AML-193 (cell line): Measurements from ENCODE around the gene AHDC1.
"Not testable (repeated sequence)": the region's sequence is repeated elsewhere in the genome, so short reads cannot be mapped to it uniquely, and the experiment has no call there.

Experiments
- DNase-seq, 2 experiments: peaks; one replicate each; lab custom pipeline; 2025; lab: John Stamatoyannopoulos, UW

The AHDC1 gene

GRCh38 chr1:27551170-27551952 is 52.6 kb downstream of the AHDC1 start:
- no peak for DNase-seq

GRCh38 chr1:27550510-27551169 is 53.3 kb downstream of the AHDC1 start:
- DNase-seq = no peak

GRCh38 chr1:27549807-27550408 is 54.0 kb downstream of the AHDC1 start:
- DNase-seq = no peak

- DNase-seq = no peak
Observed at GRCh38 chr1:27548858-27549719, 54.9 kb downstream of the AHDC1 start.

GRCh38 chr1:27548136-27548853 is 55.6 kb downstream of the AHDC1 start:
- no peak for DNase-seq

GRCh38 chr1:27547220-27548116 is 56.5 kb downstream of the AHDC1 start:
- no peak for DNase-seq

GRCh38 chr1:27545876-27546275 is 58.1 kb downstream of the AHDC1 start:
- no peak for DNase-seq

- DNase-seq = no peak
Observed at GRCh38 chr1:27545271-27545670, 58.7 kb downstream of the AHDC1 start.

GRCh38 chr1:27544834-27545233 is 59.1 kb downstream of the AHDC1 start:
- no peak for DNase-seq

- DNase-seq = no peak
Observed at GRCh38 chr1:27543284-27543683, 60.7 kb downstream of the AHDC1 start.

GRCh38 chr1:27542463-27543273 is 61.3 kb downstream of the AHDC1 start:
- DNase-seq = no peak

GRCh38 chr1:27539901-27540861 is 63.8 kb downstream of the AHDC1 start:
- no peak for DNase-seq

GRCh38 chr1:27538793-27539192 is 65.2 kb downstream of the AHDC1 start:
- no peak for DNase-seq

GRCh38 chr1:27538305-27538676 is 65.7 kb downstream of the AHDC1 start:
- DNase-seq = not testable (repeated sequence)

- no peak for DNase-seq
Observed at GRCh38 chr1:27536767-27537166, 67.2 kb downstream of the AHDC1 start.

GRCh38 chr1:27536010-27536757 is 67.8 kb downstream of the AHDC1 start:
- DNase-seq = no peak

- no peak for DNase-seq
Observed at GRCh38 chr1:27535386-27535785, 68.6 kb downstream of the AHDC1 start.
